Measurements from ENCODE around the gene A1CF. TPM values are rescaled to one million over a fixed set of nuclear protein-coding genes. Genes with fewer than 3 reads are reported as not detected.

Gene A1CF
- total RNA-seq, 1 experiment from 2014 or later: not detected

DNA sequence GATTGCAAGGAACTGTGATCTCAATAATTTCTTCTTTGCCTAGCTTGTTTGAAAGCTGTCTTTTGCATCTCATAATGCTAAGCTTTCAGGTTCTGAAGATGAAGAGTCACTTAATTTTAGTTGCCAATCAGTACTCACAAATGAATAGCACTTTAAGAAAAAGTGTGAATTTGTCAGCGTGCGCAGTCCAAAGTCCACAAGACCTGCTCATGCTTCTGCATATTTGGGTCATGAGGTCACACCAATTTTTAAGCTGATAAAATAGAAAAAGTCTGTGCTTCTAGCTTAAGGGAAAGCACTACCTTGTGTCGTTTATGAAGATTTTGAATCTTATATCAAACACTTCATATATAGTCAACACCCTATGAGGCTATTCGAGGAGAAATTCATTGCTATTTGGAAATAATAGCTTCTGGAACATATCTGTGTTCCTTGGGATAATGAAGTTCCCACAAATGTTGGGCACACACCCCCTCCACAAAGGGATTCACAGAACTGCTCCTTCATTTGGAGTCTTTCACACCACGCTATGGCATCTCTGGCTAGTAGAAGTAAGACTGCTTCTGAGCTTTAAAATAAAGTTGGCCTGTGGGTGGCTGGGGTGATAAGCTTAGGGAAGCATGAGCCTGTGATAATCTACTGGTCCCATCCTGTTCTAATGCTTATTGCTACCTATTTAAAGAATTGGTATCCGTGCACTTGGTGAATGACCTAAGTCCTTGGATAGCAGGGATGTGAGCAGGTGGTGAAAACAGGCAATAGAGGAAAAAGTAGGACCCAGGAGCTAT is 33.3 kb downstream of the A1CF start:
- H3K9me3 ChIP-seq (replicated peaks): no peaks in the 10 kb centered on the region
- H3K27ac ChIP-seq: no peak overlapping the region
- H3K36me3 ChIP-seq: no peaks in the 10 kb centered on the region
- H3K27me3 ChIP-seq (replicated peaks): no peaks in the 10 kb centered on the region; the same call in 1 of the 2 replicates
- H3K4me1 ChIP-seq (replicated peaks): 0 out of 2 replicates have a peak, but pooled peaks cover 4% of the 10 kb centered on the region
- H3K4me3 ChIP-seq: no peak overlapping the region
- DNase-seq (ENCODE audit: low read depth in 1 of 2, low spot score in 2 of 2): no peak

DNA sequence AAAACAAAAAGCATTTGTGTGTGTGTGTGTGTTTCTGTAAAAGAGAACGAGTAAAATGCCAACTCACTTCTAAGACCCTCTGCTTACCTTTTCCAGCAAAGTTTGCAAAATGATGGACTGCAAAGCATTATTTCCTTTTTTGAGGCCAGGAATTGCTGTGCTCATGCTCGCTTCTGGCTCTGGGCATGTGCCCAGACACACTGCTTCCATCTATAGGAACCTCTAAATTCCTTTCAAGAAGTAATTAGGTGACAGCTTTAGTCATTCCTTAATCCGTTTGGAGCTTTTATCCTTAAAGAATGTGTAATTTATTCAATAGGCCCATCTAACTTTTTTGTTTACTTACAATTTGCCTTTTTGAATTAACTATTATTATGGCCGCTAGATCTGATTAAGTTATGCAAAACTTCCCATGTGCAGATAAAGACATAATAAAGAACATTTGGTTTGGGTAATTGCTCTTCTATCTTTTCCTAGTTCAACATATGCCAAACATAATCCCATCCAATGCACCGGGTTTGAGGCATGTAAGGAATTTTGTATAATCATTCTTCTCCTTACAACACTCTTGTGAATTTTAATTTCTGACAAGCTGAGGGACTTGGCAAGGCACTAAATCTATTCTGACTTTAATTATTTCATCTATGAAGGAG is 34.7 kb downstream of the A1CF start:
- no peaks in the 10 kb centered on the region for H3K9me3 ChIP-seq (replicated peaks)
- H3K4me1 ChIP-seq (replicated peaks): 0 out of 2 replicates have a peak, but pooled peaks cover 4% of the 10 kb centered on the region
- no peaks in the 10 kb centered on the region; the same call in 1 of the 2 replicates for H3K27me3 ChIP-seq (replicated peaks)
- H3K27ac ChIP-seq: no peak overlapping the region
- H3K4me3 ChIP-seq: no peak overlapping the region
- no peaks in the 10 kb centered on the region for H3K36me3 ChIP-seq
- no peak for DNase-seq (ENCODE audit: low read depth in 1 of 2, low spot score in 2 of 2)

- DNase-seq (ENCODE audit: low read depth in 1 of 2, low spot score in 2 of 2): no peak
- Histone ChIP-seq H3K27me3 (replicated peaks) (no peaks in the 10 kb centered on the region), H3K9me3 (replicated peaks) (no peaks in the 10 kb centered on the region), H3K4me1 (replicated peaks) (0 out of 2 replicates have a peak, but pooled peaks cover 4% of the 10 kb centered on the region), H3K36me3 (no peaks in the 10 kb centered on the region), H3K27ac (no peak overlapping the region), H3K4me3 (no peak overlapping the region)
Measured at GRCh38 chr10:50846753-50847152, 38.7 kb downstream of the A1CF start.

GRCh38 chr10:50837095-50837494 is 48.3 kb downstream of the A1CF start:
- Histone ChIP-seq H3K4me3 (no peak overlapping the region), H3K4me1 (replicated peaks) (no peaks in the 10 kb centered on the region), H3K27ac (no peak overlapping the region), H3K27me3 (replicated peaks) (peaks cover 17% of the 10 kb centered on the region), H3K36me3 (no peaks in the 10 kb centered on the region), H3K9me3 (replicated peaks) (no peaks in the 10 kb centered on the region)
- DNase-seq (ENCODE audit: low read depth in 1 of 2, low spot score in 2 of 2): no peak

- Histone ChIP-seq H3K36me3 (no peaks in the 10 kb centered on the region), H3K27ac (no peak overlapping the region), H3K4me3 (no peak overlapping the region), H3K27me3 (replicated peaks) (0 out of 2 replicates have a peak, but pooled peaks cover 8% of the 10 kb centered on the region), H3K4me1 (replicated peaks) (no peaks in the 10 kb centered on the region), H3K9me3 (replicated peaks) (no peaks in the 10 kb centered on the region)
- no peak for DNase-seq (ENCODE audit: low read depth in 1 of 2, low spot score in 2 of 2)
Measured at GRCh38 chr10:50832171-50832751, 53.2 kb downstream of the A1CF start.

DNA sequence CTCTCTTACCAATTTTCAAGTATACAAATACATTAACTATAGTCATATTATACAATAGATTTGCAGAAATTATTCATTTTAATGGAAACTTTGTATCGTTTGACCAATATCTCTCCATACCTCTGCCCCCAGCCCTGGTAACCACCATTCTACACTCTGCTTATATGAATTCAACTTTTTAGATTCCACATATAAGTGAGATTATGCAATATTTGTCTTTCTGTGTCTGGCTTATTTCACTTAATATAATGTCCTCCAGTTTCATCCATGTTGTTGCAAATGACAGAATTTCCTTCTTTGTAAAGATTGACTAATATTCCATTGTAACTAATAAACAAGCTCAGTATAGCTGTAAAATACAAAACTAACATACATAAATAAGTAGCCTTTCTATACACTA is 55.4 kb downstream of the A1CF start:
- DNase-seq (ENCODE audit: low read depth in 1 of 2, low spot score in 2 of 2): no peak
- Histone ChIP-seq H3K9me3 (replicated peaks) (no peaks in the 10 kb centered on the region), H3K36me3 (no peaks in the 10 kb centered on the region), H3K27me3 (replicated peaks) (peaks cover 7% of the 10 kb centered on the region; the same call in 1 of the 2 replicates), H3K27ac (no peak overlapping the region), H3K4me1 (replicated peaks) (no peaks in the 10 kb centered on the region), H3K4me3 (no peak overlapping the region)

GRCh38 chr10:50824782-50825181 is 60.6 kb downstream of the A1CF start:
- Histone ChIP-seq H3K36me3 (no peaks in the 10 kb centered on the region), H3K27me3 (replicated peaks) (peaks cover 9% of the 10 kb centered on the region), H3K4me1 (replicated peaks) (no peaks in the 10 kb centered on the region), H3K27ac (no peak overlapping the region), H3K4me3 (no peak overlapping the region), H3K9me3 (replicated peaks) (no peaks in the 10 kb centered on the region)
- no peak for DNase-seq (ENCODE audit: low read depth in 1 of 2, low spot score in 2 of 2)

GRCh38 chr10:50823789-50824188 is 61.6 kb downstream of the A1CF start:
- no peaks in the 10 kb centered on the region for H3K4me1 ChIP-seq (replicated peaks)
- no peaks in the 10 kb centered on the region for H3K36me3 ChIP-seq
- H3K27ac ChIP-seq: no peak overlapping the region
- peaks cover 9% of the 10 kb centered on the region for H3K27me3 ChIP-seq (replicated peaks)
- H3K4me3 ChIP-seq: no peak overlapping the region
- no peaks in the 10 kb centered on the region for H3K9me3 ChIP-seq (replicated peaks)
- no peak for DNase-seq (ENCODE audit: low read depth in 1 of 2, low spot score in 2 of 2)

GRCh38 chr10:50809596-50809995 is 75.8 kb downstream of the A1CF start:
- Histone ChIP-seq H3K4me3 (no peak overlapping the region), H3K27me3 (replicated peaks) (peaks cover 15% of the 10 kb centered on the region), H3K27ac (no peak overlapping the region), H3K4me1 (replicated peaks) (no peaks in the 10 kb centered on the region), H3K9me3 (replicated peaks) (no peaks in the 10 kb centered on the region), H3K36me3 (no peaks in the 10 kb centered on the region)
- DNase-seq (ENCODE audit: low read depth in 1 of 2, low spot score in 2 of 2): no peak

GRCh38 chr10:50807851-50808776 is 77.3 kb downstream of the A1CF start:
- Histone ChIP-seq H3K27me3 (replicated peaks) (peaks cover 10% of the 10 kb centered on the region), H3K4me1 (replicated peaks) (no peaks in the 10 kb centered on the region), H3K4me3 (no peak overlapping the region), H3K27ac (no peak overlapping the region), H3K9me3 (replicated peaks) (no peaks in the 10 kb centered on the region), H3K36me3 (no peaks in the 10 kb centered on the region)
- DNase-seq (ENCODE audit: low read depth in 1 of 2, low spot score in 2 of 2): no peak

DNA sequence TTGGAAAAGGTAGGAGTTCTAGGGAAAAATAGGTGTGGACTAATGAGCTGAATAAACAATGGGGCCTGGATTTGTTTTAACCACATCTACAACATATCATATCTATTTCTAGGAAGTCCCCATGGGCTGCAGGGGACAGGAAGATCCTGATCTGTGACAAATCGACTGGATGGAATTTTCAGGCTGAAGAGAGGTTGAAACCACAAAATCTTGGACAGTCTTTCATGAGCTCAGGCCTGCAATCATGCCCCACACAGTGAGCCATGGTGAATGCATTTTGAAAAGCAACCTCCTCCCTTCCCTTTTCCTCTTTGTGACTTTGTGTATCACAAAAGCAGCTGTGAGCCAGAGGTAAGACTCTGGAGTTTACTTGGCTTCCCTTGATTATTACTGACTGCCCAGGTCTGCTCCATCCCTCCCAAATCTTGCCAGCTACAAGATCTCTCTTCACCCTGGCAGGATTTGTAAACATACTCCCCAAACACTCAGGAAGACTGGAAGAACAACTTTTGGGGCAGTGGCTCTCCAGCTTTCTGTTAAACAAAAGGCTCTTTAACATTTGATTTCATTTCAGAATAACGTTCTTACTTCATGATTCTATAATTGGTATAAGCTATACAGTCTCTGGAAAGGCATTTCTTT is 79.3 kb downstream of the A1CF start:
- Histone ChIP-seq H3K4me3 (no peak overlapping the region), H3K36me3 (no peaks in the 10 kb centered on the region), H3K4me1 (replicated peaks) (no peaks in the 10 kb centered on the region), H3K9me3 (replicated peaks) (no peaks in the 10 kb centered on the region), H3K27ac (no peak overlapping the region), H3K27me3 (replicated peaks) (no peaks in the 10 kb centered on the region; the same call in 1 of the 2 replicates)
- DNase-seq (ENCODE audit: low read depth in 1 of 2, low spot score in 2 of 2): no peak

DNA sequence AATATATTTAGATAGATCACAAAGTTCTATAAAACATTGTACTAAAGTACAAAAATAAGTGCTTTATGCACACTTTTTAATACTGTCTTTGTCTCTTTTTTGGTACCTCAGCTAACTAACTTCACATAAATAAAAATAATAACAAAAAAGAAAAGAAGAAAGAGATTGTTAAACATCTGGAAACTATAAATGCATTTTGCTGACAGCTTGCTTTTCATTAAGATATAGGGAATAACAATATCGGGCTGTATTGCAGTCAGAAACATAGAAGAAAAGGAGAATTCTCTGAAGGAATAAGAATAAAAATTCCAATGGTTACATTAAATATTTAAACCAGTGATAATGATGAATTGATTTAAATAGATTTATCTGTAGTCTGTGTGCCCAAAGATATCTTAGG is 85.8 kb downstream of the A1CF start:
- Histone ChIP-seq H3K27me3 (replicated peaks) (peaks cover 4% of the 10 kb centered on the region; the same call in 1 of the 2 replicates), H3K9me3 (replicated peaks) (no peaks in the 10 kb centered on the region), H3K4me3 (no peak overlapping the region), H3K36me3 (no peaks in the 10 kb centered on the region), H3K4me1 (replicated peaks) (no peaks in the 10 kb centered on the region), H3K27ac (no peak overlapping the region)
- DNase-seq (ENCODE audit: low read depth in 1 of 2, low spot score in 2 of 2): no peak

GRCh38 chr10:50798297-50798696 is 87.1 kb downstream of the A1CF start:
- no peaks in the 10 kb centered on the region for H3K36me3 ChIP-seq
- H3K4me3 ChIP-seq: no peak overlapping the region
- H3K4me1 ChIP-seq (replicated peaks): no peaks in the 10 kb centered on the region
- no peaks in the 10 kb centered on the region for H3K9me3 ChIP-seq (replicated peaks)
- H3K27me3 ChIP-seq (replicated peaks): peaks cover 4% of the 10 kb centered on the region; the same call in 1 of the 2 replicates
- no peak for DNase-seq (ENCODE audit: low read depth in 1 of 2, low spot score in 2 of 2)
- no peak overlapping the region for H3K27ac ChIP-seq
